WTC11 (cell line): ENCODE results near the gene MYO1H.

ENCODE experiments used
- ATF1 ChIP-seq: sonication (generic); formaldehyde crosslinking; IDR thresholded peaks from 2 replicates; pipeline ENCODE4 v1.8.1; 2023; ENCODE audit warnings: mild to moderate bottlenecking, moderate library complexity, missing genetic modification reagents
- ATF3 ChIP-seq: sonication (generic); formaldehyde crosslinking; conservative IDR thresholded peaks from 2 replicates; pipeline ENCODE4 v1.8.1; 2022; ENCODE audit warnings: mild to moderate bottlenecking, missing genetic modification reagents
- CTCF ChIP-seq: fragments of 200-600 bp; IDR thresholded peaks from 2 replicates; pipeline ENCODE4 v1.8.0; 2022; ENCODE audit warnings: antibody characterized with exemption
- FOXP1 ChIP-seq: sonication (generic); formaldehyde crosslinking; IDR thresholded peaks from 2 replicates; pipeline ENCODE4 v1.8.0; 2022; ENCODE audit warnings: missing genetic modification reagents, mild to moderate bottlenecking, moderate library complexity, borderline replicate concordance
- GABPB1 ChIP-seq: sonication (generic); formaldehyde crosslinking; IDR thresholded peaks from 2 replicates; pipeline ENCODE4 v1.8.1; 2023; ENCODE audit warnings: mild to moderate bottlenecking, missing genetic modification reagents
- NFATC4 ChIP-seq: fragments of 250-450 bp; sonication (Bioruptor Pico); IDR thresholded peaks from 2 replicates; pipeline ENCODE4 v1.9.0; 2021; ENCODE audit warnings: mild to moderate bottlenecking
- NR1H2 ChIP-seq: sonication (generic); formaldehyde crosslinking; IDR thresholded peaks from 2 replicates; pipeline ENCODE4 v1.9.0; 2021; ENCODE audit warnings: mild to moderate bottlenecking, moderate library complexity, missing genetic modification reagents
- TCF7 ChIP-seq: sonication (generic); formaldehyde crosslinking; IDR thresholded peaks from 2 replicates; pipeline ENCODE4 v1.8.0; 2022; ENCODE audit warnings: mild to moderate bottlenecking, low read depth, missing genetic modification reagents, moderate library complexity
- ZBTB21 ChIP-seq: sonication (generic); formaldehyde crosslinking; IDR thresholded peaks from 2 replicates; pipeline ENCODE4 v1.8.1; 2023; ENCODE audit warnings: mild to moderate bottlenecking, missing genetic modification reagents, borderline replicate concordance
- TF ChIP-seq, protein P1 (sequence below): sonication (generic); formaldehyde crosslinking; IDR thresholded peaks from 2 replicates; pipeline ENCODE4 v1.8.0; 2022; ENCODE audit warnings: mild to moderate bottlenecking, missing genetic modification reagents

GRCh38 chr12:109347589-109347988 lies at the start of gene MYO1H:
- TF ChIP-seq NFATC4 (CRISPR knock-in tag), result no peak
- no peak for TF ChIP-seq CTCF
- no peak for TF ChIP-seq GABPB1 (CRISPR knock-in tag)
- TF ChIP-seq, protein P1, sequence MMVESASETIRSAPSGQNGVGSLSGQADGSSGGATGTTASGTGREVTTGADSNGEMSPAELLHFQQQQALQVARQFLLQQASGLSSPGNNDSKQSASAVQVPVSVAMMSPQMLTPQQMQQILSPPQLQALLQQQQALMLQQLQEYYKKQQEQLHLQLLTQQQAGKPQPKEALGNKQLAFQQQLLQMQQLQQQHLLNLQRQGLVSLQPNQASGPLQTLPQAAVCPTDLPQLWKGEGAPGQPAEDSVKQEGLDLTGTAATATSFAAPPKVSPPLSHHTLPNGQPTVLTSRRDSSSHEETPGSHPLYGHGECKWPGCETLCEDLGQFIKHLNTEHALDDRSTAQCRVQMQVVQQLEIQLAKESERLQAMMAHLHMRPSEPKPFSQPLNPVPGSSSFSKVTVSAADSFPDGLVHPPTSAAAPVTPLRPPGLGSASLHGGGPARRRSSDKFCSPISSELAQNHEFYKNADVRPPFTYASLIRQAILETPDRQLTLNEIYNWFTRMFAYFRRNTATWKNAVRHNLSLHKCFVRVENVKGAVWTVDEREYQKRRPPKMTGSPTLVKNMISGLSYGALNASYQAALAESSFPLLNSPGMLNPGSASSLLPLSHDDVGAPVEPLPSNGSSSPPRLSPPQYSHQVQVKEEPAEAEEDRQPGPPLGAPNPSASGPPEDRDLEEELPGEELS, result no peak
- TF ChIP-seq FOXP1 (CRISPR knock-in tag), result no peak
- no peak for TF ChIP-seq ZBTB21 (CRISPR knock-in tag)
- no peak for TF ChIP-seq TCF7 (CRISPR knock-in tag)
- no peak for TF ChIP-seq ATF1 (CRISPR knock-in tag)
- TF ChIP-seq NR1H2 (CRISPR knock-in tag), result no peak
- TF ChIP-seq ATF3 (CRISPR knock-in tag), result no peak
